Immature natural killer cell (primary cell): ENCODE data around the gene OR12D1. TPM values are rescaled to one million over a fixed set of nuclear protein-coding genes. Genes with fewer than 3 reads are reported as not detected.
"Not testable (repeated sequence)": the region's sequence is repeated elsewhere in the genome, so short reads cannot be mapped to it uniquely, and the experiment has no call there.

ENCODE experiments used
- DNase-seq, 3 donors: peaks; one replicate each; pipeline ENCODE4 v3.0.0; 2022; ENCODE audit warnings: mixed read lengths in 1 of 3
- H3K27ac Mint-ChIP-seq, 6 donors: one replicate each; pipeline ENCODE4 v1.8.0; 2020; ENCODE audit warnings: mixed read lengths in 6 of 6, mild to moderate bottlenecking in 5 of 6, inconsistent platforms in 4 of 6, moderate library complexity in 3 of 6
- H3K27me3 Mint-ChIP-seq, 3 donors: one replicate each; pipeline ENCODE4 v1.8.0; 2020 to 2021; ENCODE audit warnings: low read depth in 3 of 3, mild to moderate bottlenecking in 3 of 3, mixed read lengths in 3 of 3, moderate library complexity in 3 of 3, inconsistent platforms in 1 of 3
- H3K36me3 Mint-ChIP-seq, 3 donors: one replicate each; pipeline ENCODE4 v1.8.0; 2020; ENCODE audit warnings: mixed read lengths in 3 of 3, inconsistent platforms in 2 of 3, mild to moderate bottlenecking in 2 of 3
- H3K4me1 Mint-ChIP-seq, 2 donors: one replicate each; pipeline ENCODE4 v1.8.0; 2020; ENCODE audit warnings: inconsistent platforms in 2 of 2, mild to moderate bottlenecking in 2 of 2, mixed read lengths in 2 of 2, moderate library complexity in 1 of 2
- H3K4me3 Mint-ChIP-seq, 5 donors: one replicate each; pipeline ENCODE4 v1.8.0; 2020; ENCODE audit warnings: mild to moderate bottlenecking in 5 of 5, mixed read lengths in 5 of 5, inconsistent platforms in 3 of 5, moderate library complexity in 3 of 5
- H3K9me3 Mint-ChIP-seq, 6 donors: one replicate each; pipeline ENCODE4 v1.8.0; 2020; ENCODE audit warnings: mild to moderate bottlenecking in 6 of 6, mixed read lengths in 6 of 6, inconsistent platforms in 4 of 6, moderate library complexity in 3 of 6
- polyA plus RNA-seq, 3 donors: library from polyadenylated mRNA; unstranded; fragments of 300-500 nt; fragmentation: Illumina TruSeq; gene quantifications; one replicate each; pipeline ENCODE4 v1.2.3, GENCODE V29; 2021

The OR12D1 gene
- not detected for polyA plus RNA-seq

DNA sequence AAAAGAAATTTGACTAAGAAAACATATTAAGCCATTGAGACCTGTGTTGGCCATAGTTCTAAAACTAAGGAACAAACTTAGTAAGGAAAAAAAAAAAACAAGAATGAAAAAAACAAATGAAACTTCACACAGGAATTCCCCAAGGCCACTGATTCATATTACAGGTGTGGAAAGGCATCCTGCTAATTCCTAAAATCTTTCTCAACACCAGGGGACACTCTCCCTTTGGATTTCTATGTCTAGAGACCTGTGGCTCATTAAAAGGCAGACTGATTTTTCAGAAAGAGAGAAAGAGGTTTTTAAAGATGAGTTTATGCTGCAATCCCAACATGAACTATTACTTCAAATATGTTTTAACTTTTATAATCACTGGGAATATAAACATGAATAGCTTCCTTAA lies at the start of gene OR12D1:
Gene OR12D1 (plus strand): TSS at position 341 of the 400 bp plus-strand sequence.
- Mint-ChIP-seq H3K36me3 (no peaks in the 10 kb centered on the region), H3K4me3 (no peak within 1 kb of the TSS), H3K27me3 (peaks cover 0 to 13% (median 5%) of the 10 kb centered on the region in 3 donors), H3K9me3 (peaks cover 0 to 13% (median 6%) of the 10 kb centered on the region in 6 donors), H3K4me1 (no peaks in the 10 kb centered on the region), H3K27ac (no peak within 1 kb of the TSS)
- DNase-seq, result no peak

DNA sequence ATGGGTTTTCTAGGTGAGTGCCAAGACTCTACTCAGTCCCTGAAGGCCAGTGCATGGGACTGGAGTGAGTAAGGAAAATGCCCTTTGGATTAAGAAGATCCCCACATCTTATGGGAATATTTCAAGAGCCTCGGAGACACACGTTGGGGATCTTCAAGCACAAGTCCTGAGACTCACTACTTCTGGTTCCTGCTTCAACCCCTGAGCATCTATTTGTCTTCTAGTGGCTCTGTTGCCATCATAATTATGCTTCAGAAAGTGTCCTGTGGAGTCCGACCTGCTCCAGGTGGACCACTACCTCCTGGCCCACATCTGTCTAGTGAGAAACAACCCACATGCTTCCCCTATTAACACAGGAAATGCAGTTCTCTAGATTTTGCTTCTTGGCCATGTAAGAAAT lies 46.0 kb upstream of the OR12D1 start, which contains the start of gene OR5V1:
Gene OR5V1 (minus strand): TSS at position 101 of the 400 bp plus-strand sequence. CDS start 12,670 bp downstream, outside the sequence.
- Mint-ChIP-seq H3K4me1 (no peaks in the 10 kb centered on the region), H3K27ac (no peak within 1 kb of the TSS), H3K9me3 (peaks cover 0 to 7% (median under 1%) of the 10 kb centered on the region in 6 donors), H3K36me3 (no peaks in the 10 kb centered on the region), H3K27me3 (peaks cover 0 to 12% (median 2%) of the 10 kb centered on the region in 3 donors), H3K4me3 (no peak within 1 kb of the TSS)
- no peak for DNase-seq

DNA sequence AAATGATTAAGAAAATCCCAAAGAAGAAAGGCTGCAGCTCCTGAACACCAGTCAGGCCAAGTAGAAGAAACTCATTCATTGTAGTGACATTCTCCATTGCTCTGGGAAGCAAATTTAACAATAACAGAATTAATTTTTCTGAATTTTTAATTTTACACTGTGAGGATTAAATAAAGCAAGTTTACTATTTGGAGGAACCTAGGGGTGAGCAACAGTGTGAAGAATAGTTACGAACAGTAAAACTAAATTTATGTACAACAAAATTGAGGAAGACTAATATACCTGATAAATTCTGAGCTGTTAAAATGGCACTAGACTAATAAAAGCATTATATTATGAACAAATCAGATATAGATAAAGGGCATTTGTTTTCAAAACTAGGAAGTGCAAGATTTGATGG lies 39.5 kb upstream of the OR12D1 start, which contains the start of gene OR12D3:
Gene OR12D3 (minus strand): TSS at position 101 of the 400 bp plus-strand sequence. CDS start 4 bp downstream, at position 97.
- no peak for DNase-seq
- no peaks in the 10 kb centered on the region for H3K36me3 Mint-ChIP-seq
- H3K9me3 Mint-ChIP-seq, result peaks cover 0 to 2% (median 0%) of the 10 kb centered on the region in 6 donors
- H3K27ac Mint-ChIP-seq, result no peak within 1 kb of the TSS
- peaks cover 0 to 11% (median 0%) of the 10 kb centered on the region in 3 donors for H3K27me3 Mint-ChIP-seq
- H3K4me1 Mint-ChIP-seq, result no peaks in the 10 kb centered on the region
- no peak within 1 kb of the TSS for H3K4me3 Mint-ChIP-seq

DNA sequence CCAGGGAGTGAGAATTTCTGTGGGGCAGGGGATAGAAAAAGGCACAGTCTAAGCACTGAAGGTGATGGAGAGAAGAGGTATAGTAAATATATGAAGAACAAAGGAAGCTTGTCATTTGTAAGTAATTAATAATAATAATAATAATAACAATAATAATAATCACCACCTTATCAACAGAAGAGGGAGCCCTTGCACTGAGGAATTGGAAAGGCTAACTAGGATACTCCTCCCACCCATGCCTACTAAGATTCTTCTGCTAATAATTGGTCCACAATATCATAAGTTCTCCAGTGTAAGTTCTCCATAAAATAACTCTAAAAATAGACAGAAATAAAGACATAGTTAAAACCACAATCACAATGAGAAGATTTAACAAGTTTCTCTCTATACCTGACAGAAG lies 38.7 kb upstream of the OR12D1 start:
- no peak for DNase-seq
- no peak overlapping the region for H3K4me3 Mint-ChIP-seq
- peaks cover 0 to 2% (median 0%) of the 10 kb centered on the region in 6 donors for H3K9me3 Mint-ChIP-seq
- H3K27ac Mint-ChIP-seq, result no peak overlapping the region
- peaks cover 0 to 11% (median 0%) of the 10 kb centered on the region in 3 donors for H3K27me3 Mint-ChIP-seq
- H3K36me3 Mint-ChIP-seq, result no peaks in the 10 kb centered on the region
- H3K4me1 Mint-ChIP-seq, result no peaks in the 10 kb centered on the region

DNA sequence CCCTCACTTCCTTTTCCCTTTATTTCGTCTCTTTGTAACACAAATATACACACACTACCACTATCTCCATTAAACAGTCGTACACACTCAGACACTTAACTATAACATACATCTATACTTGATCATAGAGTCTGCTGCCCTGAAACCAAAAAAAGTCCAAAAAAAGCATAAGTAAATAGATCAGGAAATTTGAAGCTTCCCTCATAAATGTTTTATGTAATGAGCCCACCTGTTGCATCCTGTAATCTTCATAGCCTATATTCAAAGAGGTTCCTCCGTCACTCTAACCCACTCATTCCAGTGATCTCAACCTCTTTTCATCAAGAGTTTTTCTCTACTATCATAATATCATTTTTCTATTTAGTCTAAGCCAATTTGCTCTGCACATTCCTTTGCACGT lies 26.2 kb upstream of the OR12D1 start:
- H3K4me1 Mint-ChIP-seq, result no peaks in the 10 kb centered on the region
- H3K27me3 Mint-ChIP-seq, result peaks cover 2 to 7% (median 5%) of the 10 kb centered on the region in 3 donors
- no peaks in the 10 kb centered on the region for H3K36me3 Mint-ChIP-seq
- no peak overlapping the region for H3K4me3 Mint-ChIP-seq
- H3K9me3 Mint-ChIP-seq, result peaks cover 0 to 5% (median 0%) of the 10 kb centered on the region in 6 donors
- H3K27ac Mint-ChIP-seq, result no peak overlapping the region
- no peak for DNase-seq

DNA sequence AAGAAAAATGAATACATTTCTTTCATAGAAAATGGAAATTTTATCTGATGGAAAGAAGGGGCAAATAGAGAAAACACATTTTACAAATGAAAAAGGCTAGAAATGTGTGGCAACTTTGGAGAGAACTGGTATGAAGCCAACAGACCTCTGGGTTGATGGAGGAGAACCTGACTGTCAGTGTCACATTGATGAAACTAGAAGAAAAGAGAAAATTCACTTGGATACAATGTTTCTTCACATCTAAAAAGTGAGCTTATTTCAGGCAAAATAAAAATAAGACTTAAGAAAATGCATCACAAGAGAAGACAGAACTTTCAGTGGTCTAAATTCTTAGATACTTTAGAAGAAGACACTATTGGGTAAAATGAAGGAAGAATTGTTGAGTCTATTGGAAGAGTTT lies 19.4 kb upstream of the OR12D1 start, which contains the start of gene OR12D2:
Gene OR12D2 (plus strand): TSS at position 301 of the 400 bp plus-strand sequence. CDS start 1,069 bp downstream, outside the sequence.
- Mint-ChIP-seq H3K9me3 (peaks cover 0 to 6% (median 0%) of the 10 kb centered on the region in 6 donors), H3K36me3 (no peaks in the 10 kb centered on the region), H3K27ac (no peak within 1 kb of the TSS), H3K4me1 (no peaks in the 10 kb centered on the region), H3K4me3 (no peak within 1 kb of the TSS), H3K27me3 (peaks cover 4 to 10% (median 5%) of the 10 kb centered on the region in 3 donors)
- DNase-seq, result no peak

DNA sequence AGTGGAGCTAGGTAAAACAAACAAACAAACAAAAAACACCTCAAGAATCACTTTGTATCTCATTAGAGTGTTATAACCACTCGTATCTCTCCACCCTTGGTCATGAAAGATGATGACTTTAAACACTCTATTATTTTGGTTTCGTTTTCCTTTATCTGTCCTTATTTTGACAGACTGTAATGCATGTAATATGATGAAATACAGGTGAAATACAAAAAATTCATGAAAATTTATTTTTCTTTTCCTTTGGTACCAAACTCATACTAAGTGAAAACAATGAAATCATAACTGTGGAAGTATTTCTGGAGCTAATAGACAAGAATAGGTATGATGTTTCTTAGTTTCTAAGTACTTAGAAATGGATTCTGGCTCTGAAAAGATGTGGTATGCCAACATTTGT lies 15.2 kb upstream of the OR12D1 start:
- no peak overlapping the region for H3K27ac Mint-ChIP-seq
- H3K4me1 Mint-ChIP-seq, result no peaks in the 10 kb centered on the region
- H3K4me3 Mint-ChIP-seq, result no peak overlapping the region
- DNase-seq, result no peak
- no peaks in the 10 kb centered on the region for H3K36me3 Mint-ChIP-seq
- peaks cover 0 to 11% (median 0%) of the 10 kb centered on the region in 6 donors for H3K9me3 Mint-ChIP-seq
- H3K27me3 Mint-ChIP-seq, result peaks cover 4 to 11% (median 4%) of the 10 kb centered on the region in 3 donors

DNA sequence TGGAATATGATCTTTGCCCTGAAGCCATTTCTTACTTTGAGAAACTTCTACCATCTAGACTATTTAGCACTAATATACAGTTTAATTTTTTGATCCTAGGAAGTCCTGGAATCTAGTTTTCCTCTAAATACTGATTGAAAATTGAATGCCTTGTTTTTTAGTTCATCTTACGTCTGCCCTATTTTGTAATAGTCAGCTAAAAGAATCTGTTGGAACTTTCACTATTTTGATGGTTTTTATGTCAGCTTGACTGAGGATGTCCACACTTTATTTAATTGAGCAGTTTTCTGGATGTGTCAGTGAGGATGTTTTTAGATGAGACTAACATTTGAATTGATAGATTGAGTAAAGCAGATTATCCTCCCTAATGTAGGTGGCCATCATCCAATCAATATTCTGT lies 10.9 kb upstream of the OR12D1 start:
- Mint-ChIP-seq H3K4me1 (no peaks in the 10 kb centered on the region), H3K27ac (no peak overlapping the region), H3K9me3 (peaks cover 0 to 9% (median 2%) of the 10 kb centered on the region in 6 donors), H3K4me3 (no peak overlapping the region), H3K27me3 (peaks cover 0 to 13% (median 4%) of the 10 kb centered on the region in 3 donors), H3K36me3 (no peaks in the 10 kb centered on the region)
- DNase-seq, result no peak

DNA sequence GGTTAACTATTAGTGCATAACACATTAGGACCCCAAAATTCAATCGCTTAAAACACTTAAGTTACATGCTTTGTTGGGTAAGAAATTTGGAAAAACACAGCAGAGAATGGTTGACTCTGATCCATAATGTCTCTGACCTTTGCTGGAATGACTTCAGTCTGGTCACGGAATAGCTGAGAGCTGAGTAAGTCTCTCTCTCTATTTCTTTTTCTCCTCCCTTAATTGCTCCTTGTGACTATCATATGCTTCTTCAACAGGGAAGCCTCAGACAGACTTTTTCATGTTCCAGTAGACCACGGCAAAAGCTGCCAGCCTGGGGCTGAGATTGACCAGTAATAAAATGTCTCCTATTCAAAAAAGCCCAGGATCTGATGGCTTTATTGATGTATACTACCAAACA lies 4.8 kb downstream of the OR12D1 start:
- peaks cover 0 to 6% (median 4%) of the 10 kb centered on the region in 3 donors for H3K27me3 Mint-ChIP-seq
- H3K4me1 Mint-ChIP-seq, result no peaks in the 10 kb centered on the region
- H3K4me3 Mint-ChIP-seq, result no peak overlapping the region
- no peak overlapping the region for H3K27ac Mint-ChIP-seq
- DNase-seq, result no peak
- H3K36me3 Mint-ChIP-seq, result no peaks in the 10 kb centered on the region
- peaks cover 0 to 2% (median 0%) of the 10 kb centered on the region in 6 donors for H3K9me3 Mint-ChIP-seq

DNA sequence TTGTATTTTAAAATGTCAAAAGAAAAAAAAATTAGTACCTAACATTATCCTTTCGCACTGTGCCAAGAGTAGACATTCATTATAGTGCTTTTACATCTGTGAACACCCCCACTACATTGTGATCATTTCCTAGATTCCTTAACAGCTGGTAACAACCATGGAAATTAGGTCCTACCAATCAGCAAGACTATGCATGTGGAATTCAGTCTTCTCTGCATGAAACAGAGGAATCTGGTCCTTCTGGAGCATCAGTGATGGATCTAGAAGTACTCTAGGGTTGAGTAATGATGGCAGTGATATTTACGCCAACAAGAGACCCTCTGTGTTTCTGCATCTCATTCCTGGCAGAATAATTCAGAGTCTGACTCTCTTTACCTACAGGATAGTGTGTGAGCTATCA lies 9.4 kb downstream of the OR12D1 start:
- H3K27me3 Mint-ChIP-seq, result peaks cover 2 to 5% (median 5%) of the 10 kb centered on the region in 3 donors
- H3K36me3 Mint-ChIP-seq, result no peaks in the 10 kb centered on the region
- no peak overlapping the region for H3K27ac Mint-ChIP-seq
- DNase-seq, result no peak
- peaks cover 0 to 2% (median 0%) of the 10 kb centered on the region in 6 donors for H3K9me3 Mint-ChIP-seq
- H3K4me1 Mint-ChIP-seq, result no peaks in the 10 kb centered on the region
- no peak overlapping the region for H3K4me3 Mint-ChIP-seq

DNA sequence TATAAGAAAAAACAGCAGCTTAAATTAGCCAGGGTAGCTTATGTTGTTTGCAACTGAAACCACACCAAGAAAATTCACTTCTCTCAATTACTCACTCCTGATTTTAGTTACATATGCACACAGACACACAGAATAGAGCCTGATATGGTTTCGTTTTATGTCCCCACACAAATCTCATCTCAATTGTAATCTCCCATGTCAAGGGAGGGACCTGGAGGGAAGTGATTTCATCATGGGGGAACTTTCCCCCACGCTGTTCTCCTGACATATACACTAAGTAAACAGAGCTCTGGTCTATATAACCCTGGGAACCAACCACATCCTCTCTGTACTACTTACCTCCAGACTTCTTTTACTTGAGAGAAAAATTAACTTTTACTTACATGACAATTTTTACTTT lies 9.8 kb downstream of the OR12D1 start:
- peaks cover 0 to 2% (median 0%) of the 10 kb centered on the region in 6 donors for H3K9me3 Mint-ChIP-seq
- H3K36me3 Mint-ChIP-seq, result no peaks in the 10 kb centered on the region
- H3K4me1 Mint-ChIP-seq, result no peaks in the 10 kb centered on the region
- peaks cover 2 to 8% (median 5%) of the 10 kb centered on the region in 3 donors for H3K27me3 Mint-ChIP-seq
- H3K4me3 Mint-ChIP-seq, result no peak overlapping the region
- no peak for DNase-seq
- no peak overlapping the region for H3K27ac Mint-ChIP-seq

DNA sequence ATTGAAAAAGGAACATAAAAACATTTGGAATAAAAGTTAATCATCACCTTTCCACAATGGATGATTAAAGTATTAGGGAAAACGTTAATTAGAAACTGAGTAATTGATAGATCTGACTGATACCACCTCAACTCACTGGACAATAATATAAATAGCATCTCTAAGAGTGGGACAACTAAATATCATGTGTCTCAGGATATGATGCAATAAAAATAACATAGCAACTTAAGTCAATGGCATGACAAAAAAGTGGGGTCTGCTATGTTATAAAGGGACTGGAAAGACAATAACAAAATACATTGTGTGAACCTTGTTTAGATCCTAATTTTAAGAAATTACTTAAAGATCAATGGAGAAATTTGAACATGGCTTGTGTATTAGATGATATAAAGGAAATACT lies 10.3 kb downstream of the OR12D1 start:
- no peaks in the 10 kb centered on the region for H3K4me1 Mint-ChIP-seq
- DNase-seq, result no peak
- H3K27ac Mint-ChIP-seq, result no peak overlapping the region
- peaks cover 3 to 8% (median 4%) of the 10 kb centered on the region in 3 donors for H3K27me3 Mint-ChIP-seq
- H3K9me3 Mint-ChIP-seq, result peaks cover 0 to 2% (median 0%) of the 10 kb centered on the region in 6 donors
- H3K36me3 Mint-ChIP-seq, result no peaks in the 10 kb centered on the region
- H3K4me3 Mint-ChIP-seq, result no peak overlapping the region

DNA sequence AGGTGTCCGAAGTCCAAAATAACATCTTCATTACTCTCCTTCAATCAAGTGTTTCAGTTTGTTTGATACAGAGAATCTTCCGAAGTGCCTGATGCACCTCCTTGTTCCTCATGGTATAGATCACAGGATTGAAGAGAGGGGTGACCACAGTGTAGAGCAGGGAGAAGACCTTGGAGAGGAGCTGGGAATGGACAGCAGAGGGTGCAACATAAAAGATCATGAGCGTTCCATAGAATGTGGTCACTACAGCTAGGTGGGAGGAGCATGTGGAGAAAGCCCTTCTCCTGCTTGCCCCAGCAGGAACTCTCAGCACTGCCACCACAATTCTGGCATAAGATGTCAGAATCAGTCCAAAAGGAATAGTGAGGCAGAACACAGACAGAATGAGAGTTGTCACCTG lies 11.9 kb downstream of the OR12D1 start:
- H3K27me3 Mint-ChIP-seq, result peaks cover 4 to 8% (median 4%) of the 10 kb centered on the region in 3 donors
- no peaks in the 10 kb centered on the region for H3K36me3 Mint-ChIP-seq
- no peaks in the 10 kb centered on the region for H3K4me1 Mint-ChIP-seq
- no peak overlapping the region for H3K27ac Mint-ChIP-seq
- H3K4me3 Mint-ChIP-seq, result no peak overlapping the region
- no peak for DNase-seq
- peaks cover 0 to 1% (median 0%) of the 10 kb centered on the region in 6 donors for H3K9me3 Mint-ChIP-seq

DNA sequence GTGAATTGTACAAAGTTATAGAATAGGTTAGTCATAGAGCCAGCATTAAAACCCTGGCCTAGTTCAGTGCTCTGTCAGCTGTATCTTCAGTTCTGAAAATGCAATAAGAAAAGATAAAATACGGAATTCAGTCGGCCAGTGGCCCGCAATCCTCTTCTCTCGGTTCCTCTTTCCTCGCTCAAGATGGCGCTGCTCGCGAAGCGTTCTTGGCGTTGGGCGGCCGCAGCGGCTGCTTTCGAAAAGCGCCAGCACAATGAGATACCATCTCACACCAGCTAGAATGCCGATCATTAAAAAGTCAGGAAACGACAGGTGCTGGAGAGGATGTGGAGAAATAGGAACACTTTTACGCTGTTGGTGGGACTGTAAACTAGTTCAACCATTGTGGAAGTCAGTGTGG lies 22.0 kb downstream of the OR12D1 start:
- H3K9me3 Mint-ChIP-seq, DNase-seq, H3K4me1 Mint-ChIP-seq, H3K27me3 Mint-ChIP-seq, H3K27ac Mint-ChIP-seq, H3K36me3 Mint-ChIP-seq, H3K4me3 Mint-ChIP-seq: not testable (repeated sequence)

DNA sequence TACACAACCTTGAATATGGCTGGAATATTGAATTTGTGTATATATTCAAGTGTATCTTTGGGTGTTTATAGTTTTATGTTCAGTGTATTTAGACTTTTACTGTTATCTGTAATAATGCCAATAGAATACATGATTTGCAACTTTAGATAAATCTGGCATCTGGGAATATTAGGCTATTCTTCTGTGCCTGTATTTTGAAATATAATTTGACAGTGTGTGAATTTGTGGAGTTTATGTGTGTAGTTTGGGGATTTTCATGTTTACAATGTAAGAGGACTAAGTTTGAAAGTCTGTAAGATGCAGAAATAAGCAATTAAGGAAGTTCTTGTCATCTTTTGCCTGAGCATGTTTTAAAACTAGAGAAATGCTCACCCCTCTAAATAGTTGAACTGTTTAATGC lies 24.3 kb downstream of the OR12D1 start, which contains the start of gene OR10C1:
Gene OR10C1 (plus strand): TSS at position 301 of the 400 bp plus-strand sequence. CDS start 710 bp downstream, outside the sequence.
- DNase-seq, result no peak
- H3K27ac Mint-ChIP-seq, result no peak within 1 kb of the TSS
- peaks cover under 1 to 9% (median 4%) of the 10 kb centered on the region in 3 donors for H3K27me3 Mint-ChIP-seq
- H3K4me1 Mint-ChIP-seq, result no peaks in the 10 kb centered on the region
- H3K36me3 Mint-ChIP-seq, result no peaks in the 10 kb centered on the region
- H3K4me3 Mint-ChIP-seq, result no peak within 1 kb of the TSS
- peaks cover 0 to 2% (median 0%) of the 10 kb centered on the region in 6 donors for H3K9me3 Mint-ChIP-seq
